Epithelial cell of esophagus (primary cell): ENCODE data around the gene GLT8D2.

ENCODE experiments used
- DNase-seq: peaks from one replicate; pipeline ENCODE4 v3.0.0; 2010; ENCODE audit warnings: low read depth
- H3K4me3 ChIP-seq: 2 replicates; pipeline ENCODE4 v1.5.1; 2011; ENCODE audit warnings: mild to moderate bottlenecking, low read length, control low read depth
- CTCF ChIP-seq: IDR thresholded peaks from 2 replicates; pipeline ENCODE4 v1.5.1; 2011; ENCODE audit warnings: low read depth, mild to moderate bottlenecking, low read length, control low read depth, inconsistent platforms; ENCODE audit not compliant: insufficient read depth; ENCODE audit errors: missing control alignments

The GLT8D2 gene

DNA sequence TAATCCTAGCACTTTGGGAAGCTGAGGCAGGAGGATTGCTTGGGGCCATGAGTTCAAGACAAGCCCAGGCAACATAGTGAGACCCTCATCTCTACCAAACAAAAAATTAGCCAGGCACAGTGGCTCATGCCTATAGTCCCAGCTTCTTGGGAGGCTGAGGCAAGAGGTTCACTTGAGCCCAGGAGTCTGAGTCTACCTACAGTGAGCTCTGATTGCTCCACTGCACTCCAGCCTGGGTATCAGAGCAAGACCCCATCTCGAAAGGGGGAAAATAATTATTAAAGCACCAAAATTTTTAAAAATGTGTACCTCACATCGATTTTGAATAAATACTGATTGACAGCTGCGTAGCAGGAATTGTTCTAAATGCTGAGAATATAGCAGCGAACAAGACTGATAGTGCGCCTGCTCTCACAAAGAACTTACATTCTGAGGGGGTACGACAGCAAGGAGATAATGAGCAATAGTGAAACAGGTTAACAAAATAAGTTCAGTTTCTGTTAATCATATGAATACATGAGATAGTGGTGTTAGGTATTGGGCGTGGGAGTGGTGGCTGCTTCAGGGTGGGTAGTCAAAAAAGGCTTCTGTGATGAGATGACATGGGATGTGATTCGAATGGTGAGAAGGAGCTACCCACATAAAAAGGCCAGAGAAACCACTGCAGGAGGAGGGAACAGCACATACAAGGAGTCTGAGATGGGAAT is 33.9 kb upstream of the GLT8D2 start:
- TF ChIP-seq CTCF: no peak
- no peak overlapping the region for H3K4me3 ChIP-seq
- no peak for DNase-seq

GRCh38 chr12:104080764-104081163 is 30.8 kb upstream of the GLT8D2 start:
- H3K4me3 ChIP-seq: no peak overlapping the region
- no peak for DNase-seq
- no peak for TF ChIP-seq CTCF

GRCh38 chr12:104079024-104079423 is 29.0 kb upstream of the GLT8D2 start:
- no peak for TF ChIP-seq CTCF
- no peak overlapping the region for H3K4me3 ChIP-seq
- no peak for DNase-seq

DNA sequence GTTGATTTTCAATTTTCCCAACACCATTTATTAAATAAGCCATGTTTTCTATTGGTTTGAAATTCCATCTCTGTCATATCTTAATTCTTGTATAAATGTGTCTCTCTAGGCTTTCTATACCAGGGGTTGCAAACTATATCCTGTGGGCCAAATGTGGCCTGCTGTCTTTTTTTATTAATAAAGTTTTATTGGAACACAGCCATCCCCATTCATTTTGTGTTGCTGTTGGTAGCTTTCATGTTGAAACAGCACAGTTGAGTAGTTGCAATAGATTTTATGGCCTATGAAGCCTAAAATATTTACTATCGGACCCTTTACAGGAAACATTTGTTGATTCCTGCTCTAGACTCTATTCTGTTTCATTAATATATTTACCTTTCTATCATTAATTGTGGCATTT is 23.7 kb upstream of the GLT8D2 start:
- no peak for TF ChIP-seq CTCF
- no peak overlapping the region for H3K4me3 ChIP-seq
- DNase-seq: no peak

DNA sequence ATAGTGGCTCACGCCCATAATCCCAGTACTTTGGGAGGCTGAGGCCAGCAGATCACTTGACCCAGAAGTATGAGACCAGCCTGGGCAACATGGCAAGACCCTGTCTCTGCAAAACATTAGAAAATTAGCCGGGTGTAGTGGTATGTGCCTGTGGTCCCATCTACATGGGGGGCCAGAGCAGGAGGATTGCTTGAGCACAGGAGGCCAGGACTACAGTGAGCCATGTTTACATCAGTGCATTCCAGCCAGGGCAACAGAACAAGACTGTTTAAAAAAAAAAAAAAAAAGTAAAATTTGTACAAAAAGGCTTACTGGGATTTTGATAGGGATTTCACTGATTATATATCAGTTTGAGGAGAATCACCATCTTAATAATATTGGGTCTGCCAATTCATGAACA is 22.1 kb upstream of the GLT8D2 start:
- TF ChIP-seq CTCF: no peak
- no peak for DNase-seq
- H3K4me3 ChIP-seq: no peak overlapping the region

DNA sequence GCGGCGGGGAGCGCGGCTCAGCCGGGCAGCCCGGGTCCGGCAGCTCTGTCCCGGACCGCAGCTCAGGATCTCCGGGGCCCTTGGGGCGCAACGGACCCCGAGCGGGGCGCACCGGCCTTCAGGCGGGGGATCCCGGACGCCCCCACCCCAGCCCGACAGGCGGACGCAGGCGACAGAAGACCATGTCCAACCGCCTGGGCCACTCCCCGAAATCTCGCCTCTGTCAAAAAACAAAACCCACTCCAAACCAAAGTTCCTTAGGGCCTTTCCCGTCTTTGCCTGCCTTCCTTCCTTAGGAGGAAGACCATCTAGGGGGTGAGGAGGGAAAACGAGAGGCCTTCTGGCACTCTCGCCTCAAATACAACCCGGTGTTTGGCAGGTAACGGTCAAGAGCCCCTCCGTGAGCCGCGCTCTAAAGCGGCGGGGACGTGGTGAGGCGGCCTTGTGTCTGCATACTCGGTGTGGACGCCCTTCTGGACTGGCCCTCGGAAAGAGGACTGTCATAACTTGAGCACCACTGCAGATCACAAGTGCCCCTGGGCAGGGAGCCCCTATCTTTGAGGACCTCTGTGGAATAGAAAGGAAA is 14.9 kb upstream of the GLT8D2 start:
- no peak for TF ChIP-seq CTCF
- peak overlapping the region; percentile 79 for H3K4me3 ChIP-seq
- DNase-seq: peak; percentile 19

DNA sequence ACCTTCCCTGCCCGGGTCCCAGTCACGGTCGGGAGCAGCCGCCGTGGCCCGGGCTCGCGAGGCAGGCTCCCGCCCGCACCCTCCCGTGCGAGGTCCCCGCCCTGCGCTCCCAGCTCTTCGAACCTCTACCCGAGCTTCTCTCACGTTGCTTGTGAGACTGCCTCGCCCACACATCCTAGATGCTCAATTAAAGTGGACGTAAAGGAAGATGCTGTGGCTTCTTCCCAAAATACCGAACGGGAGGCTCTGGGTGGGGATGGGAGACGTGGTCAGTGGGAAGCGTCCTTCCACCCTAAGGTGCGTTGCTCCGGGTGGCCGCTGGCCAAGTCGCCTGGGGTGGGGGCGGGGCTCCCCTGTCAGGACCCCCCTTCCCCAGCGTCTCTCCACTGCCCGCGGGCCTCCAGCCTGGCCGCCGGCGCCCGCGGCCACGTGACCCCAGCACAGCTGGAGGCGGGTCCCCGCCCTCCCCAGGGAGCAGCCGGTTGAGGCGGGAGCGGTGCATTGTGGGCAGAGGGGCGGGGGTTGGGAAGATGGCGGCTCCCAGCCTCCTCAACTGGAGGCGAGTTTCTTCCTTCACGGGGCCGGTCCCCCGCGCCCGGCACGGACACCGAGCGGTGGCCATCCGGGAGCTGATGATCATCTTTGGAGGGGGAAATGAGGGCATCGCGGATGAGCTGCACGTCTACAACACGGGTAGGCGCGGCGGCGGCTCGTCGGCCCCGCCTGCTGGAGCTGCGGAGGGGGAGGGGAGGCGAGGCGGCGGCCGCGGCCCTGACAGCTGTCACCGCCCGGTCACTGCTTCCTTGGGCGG is 14.2 kb upstream of the GLT8D2 start, which contains the start of gene HCFC2:
TSS of gene HCFC2 (plus strand) at position 501 of the 811 bp plus-strand sequence. CDS start at position 531, 30 bp downstream.
- no peak for TF ChIP-seq CTCF
- DNase-seq: peak; percentile 85
- peak within 1 kb of the TSS; percentile 79 for H3K4me3 ChIP-seq
